Lower lobe of right lung (tissue), 2 donors: ENCODE results near the gene DIPK2A. TPM values are rescaled to one million over a fixed set of nuclear protein-coding genes. Genes with fewer than 3 reads are reported as not detected.

Experiments
- ATAC-seq, 2 donors: fragments of 200-7000 bp; cut with Tn5 transposase; one replicate each; pipeline ENCODE4 v1.9.1; 2020 to 2022; ENCODE audit warnings: mild to moderate bottlenecking in 2 of 2, moderate library complexity in 2 of 2
- DNase-seq: peaks from one replicate; pipeline ENCODE4 v3.0.0-alpha.2; 2020
- H3K27ac ChIP-seq: fragments of 200-600 bp; one replicate; pipeline ENCODE4 v1.8.0; 2022
- H3K27me3 ChIP-seq: fragments of 200-600 bp; one replicate; pipeline ENCODE4 v1.8.0; 2022; ENCODE audit warnings: low read depth
- H3K36me3 ChIP-seq: fragments of 200-600 bp; one replicate; pipeline ENCODE4 v1.8.0; 2022; ENCODE audit warnings: mild to moderate bottlenecking
- H3K4me1 ChIP-seq: fragments of 200-600 bp; one replicate; pipeline ENCODE4 v1.8.0; 2022
- H3K4me3 ChIP-seq: fragments of 200-600 bp; one replicate; pipeline ENCODE4 v1.8.0; 2022; ENCODE audit warnings: mild to moderate bottlenecking
- H3K9me3 ChIP-seq: fragments of 200-600 bp; one replicate; pipeline ENCODE4 v1.8.0; 2022
- intact Hi-C: fragments of 100-400 bp; cut with DNase I; formaldehyde crosslinking; loops from one replicate; pipeline ENCODE4 v1.11.0; 2022
- total RNA-seq: library from RNA; stranded (reverse); fragmentation: NEBNext Ultra II Directional; extraction: Animal tissue kit (Norgen Biotek cat#: 25700); gene quantifications from one replicate; pipeline ENCODE4 v1.2.1, GENCODE V29; 2021
- TF ChIP-seq, protein P1 (sequence below): fragments of 200-600 bp; IDR thresholded peaks from one replicate; pipeline ENCODE4 v1.8.0; 2022; ENCODE audit warnings: antibody characterized with exemption, mild to moderate bottlenecking
- donor health status: DM: no; HTN: yes; CAD: no; lungs with severe emphysema.

The DIPK2A gene
- total RNA-seq, 1 donor from 2014 or later, result 22.4 TPM

DNA sequence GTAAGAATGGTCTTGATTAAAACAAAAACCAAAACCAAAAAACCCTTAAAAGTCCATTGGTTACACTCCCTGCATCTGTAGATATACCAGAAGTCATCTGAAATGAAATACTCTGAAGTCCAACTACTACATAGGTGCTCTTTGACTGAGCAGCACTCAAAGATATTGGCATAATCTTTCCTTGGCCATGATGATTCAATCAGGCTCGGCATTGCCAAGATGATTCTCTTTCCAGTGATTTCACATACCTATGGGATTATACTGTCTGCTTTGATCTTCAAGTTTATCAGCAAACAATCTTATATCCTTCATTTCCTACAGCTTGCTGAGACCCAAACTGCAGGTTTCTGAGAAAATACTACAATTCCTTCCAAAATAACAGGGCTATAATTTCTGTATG is 35.9 kb upstream of the DIPK2A start:
- Histone ChIP-seq H3K36me3 (no peaks in the 10 kb centered on the region), H3K4me1 (no peaks in the 10 kb centered on the region), H3K27ac (no peak overlapping the region), H3K9me3 (no peaks in the 10 kb centered on the region), H3K4me3 (no peak overlapping the region), H3K27me3 (no peaks in the 10 kb centered on the region)
- intact Hi-C loops, result no loop called here
- DNase-seq (no peak), ATAC-seq (no peak)
- TF ChIP-seq, protein P1, sequence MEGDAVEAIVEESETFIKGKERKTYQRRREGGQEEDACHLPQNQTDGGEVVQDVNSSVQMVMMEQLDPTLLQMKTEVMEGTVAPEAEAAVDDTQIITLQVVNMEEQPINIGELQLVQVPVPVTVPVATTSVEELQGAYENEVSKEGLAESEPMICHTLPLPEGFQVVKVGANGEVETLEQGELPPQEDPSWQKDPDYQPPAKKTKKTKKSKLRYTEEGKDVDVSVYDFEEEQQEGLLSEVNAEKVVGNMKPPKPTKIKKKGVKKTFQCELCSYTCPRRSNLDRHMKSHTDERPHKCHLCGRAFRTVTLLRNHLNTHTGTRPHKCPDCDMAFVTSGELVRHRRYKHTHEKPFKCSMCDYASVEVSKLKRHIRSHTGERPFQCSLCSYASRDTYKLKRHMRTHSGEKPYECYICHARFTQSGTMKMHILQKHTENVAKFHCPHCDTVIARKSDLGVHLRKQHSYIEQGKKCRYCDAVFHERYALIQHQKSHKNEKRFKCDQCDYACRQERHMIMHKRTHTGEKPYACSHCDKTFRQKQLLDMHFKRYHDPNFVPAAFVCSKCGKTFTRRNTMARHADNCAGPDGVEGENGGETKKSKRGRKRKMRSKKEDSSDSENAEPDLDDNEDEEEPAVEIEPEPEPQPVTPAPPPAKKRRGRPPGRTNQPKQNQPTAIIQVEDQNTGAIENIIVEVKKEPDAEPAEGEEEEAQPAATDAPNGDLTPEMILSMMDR, result no peak

DNA sequence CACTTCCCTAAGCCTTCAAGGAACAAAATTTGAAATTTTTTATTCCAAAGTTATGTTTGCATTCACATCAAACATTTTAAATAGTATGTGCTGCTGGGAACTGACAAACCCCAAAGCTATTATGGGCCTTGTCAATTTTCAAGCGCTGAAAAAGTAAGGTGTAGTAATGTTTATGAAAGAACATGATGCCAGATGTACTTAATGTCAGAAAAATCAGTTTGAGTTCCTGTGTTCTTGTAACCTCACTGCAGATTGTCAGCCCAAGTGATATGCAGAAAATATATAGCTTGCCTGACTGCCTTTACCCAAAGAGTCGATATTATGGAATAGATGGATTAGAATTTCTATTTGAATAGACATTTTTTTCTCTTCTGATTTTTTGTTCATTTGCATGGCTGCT is 20.8 kb upstream of the DIPK2A start:
- Histone ChIP-seq H3K27ac (no peak overlapping the region), H3K9me3 (no peaks in the 10 kb centered on the region), H3K27me3 (no peaks in the 10 kb centered on the region), H3K4me1 (no peaks in the 10 kb centered on the region), H3K4me3 (no peak overlapping the region), H3K36me3 (no peaks in the 10 kb centered on the region)
- intact Hi-C loops, result no loop called here
- TF ChIP-seq, protein P1, result no peak
- DNase-seq, result no peak
- no peak for ATAC-seq

DNA sequence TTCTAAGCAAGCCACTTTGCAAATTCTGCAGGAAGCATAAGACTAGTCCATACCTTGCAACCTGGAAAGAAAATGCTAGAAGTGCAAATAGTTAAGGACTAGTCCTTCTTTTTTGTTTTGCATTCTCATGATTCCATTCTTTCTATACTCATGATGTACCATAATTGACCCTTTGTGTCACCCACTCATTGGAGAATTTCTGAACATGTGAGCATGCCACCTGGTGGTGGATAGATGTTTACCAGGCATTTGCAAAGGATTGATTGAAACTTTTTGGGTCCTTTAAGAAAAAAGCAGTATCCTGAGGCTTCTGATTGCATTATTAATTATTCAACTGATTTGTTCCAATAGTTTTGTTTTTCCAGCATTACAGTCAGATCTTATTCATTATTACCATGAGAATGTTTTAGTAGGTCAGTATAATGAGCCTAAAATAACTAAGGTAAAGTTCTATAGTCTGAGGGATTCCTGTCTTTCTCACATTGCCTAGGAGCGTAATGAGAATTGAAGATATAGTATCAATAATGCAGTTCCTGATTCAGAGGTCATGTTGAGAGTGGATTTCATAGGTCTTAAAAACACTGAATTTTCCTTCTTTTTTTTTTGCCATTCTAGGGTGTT is 20.2 kb upstream of the DIPK2A start:
- H3K27ac ChIP-seq, result no peak overlapping the region
- TF ChIP-seq, protein P1, result peak; percentile 72
- ATAC-seq (no peak), DNase-seq (no peak)
- H3K36me3 ChIP-seq, result no peaks in the 10 kb centered on the region
- intact Hi-C loops, result no loop called here
- no peaks in the 10 kb centered on the region for H3K4me1 ChIP-seq
- no peak overlapping the region for H3K4me3 ChIP-seq
- H3K27me3 ChIP-seq, result no peaks in the 10 kb centered on the region
- H3K9me3 ChIP-seq, result no peaks in the 10 kb centered on the region

DNA sequence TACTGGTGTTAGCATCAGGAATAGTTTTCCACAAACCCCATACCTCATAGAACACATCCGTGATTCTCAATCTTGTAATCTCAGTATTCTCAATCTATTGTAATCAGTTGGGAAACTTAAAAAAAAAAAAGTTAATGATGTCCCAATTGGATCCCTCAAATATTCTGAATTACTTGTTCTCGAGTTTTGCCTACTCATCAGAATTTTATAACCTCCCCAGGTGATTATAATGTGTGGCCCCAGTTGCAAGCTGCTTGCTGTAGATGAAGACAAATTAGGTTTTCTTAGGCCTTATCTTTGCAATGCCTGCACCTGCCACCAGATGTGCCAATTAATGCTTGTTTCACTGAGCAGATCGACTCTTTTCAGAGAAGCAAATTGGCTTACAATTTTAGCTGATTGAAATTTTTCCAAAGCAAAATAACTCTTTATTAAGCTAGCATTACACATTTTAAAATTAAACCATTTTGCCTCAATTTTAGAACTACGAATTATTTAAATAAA is 19.0 kb upstream of the DIPK2A start:
- H3K27ac ChIP-seq, result no peak overlapping the region
- ATAC-seq (no peak), DNase-seq (no peak)
- H3K9me3 ChIP-seq, result no peaks in the 10 kb centered on the region
- H3K4me3 ChIP-seq, result no peak overlapping the region
- intact Hi-C loops, result no loop called here
- no peaks in the 10 kb centered on the region for H3K27me3 ChIP-seq
- no peaks in the 10 kb centered on the region for H3K4me1 ChIP-seq
- TF ChIP-seq, protein P1, result no peak
- H3K36me3 ChIP-seq, result no peaks in the 10 kb centered on the region

DNA sequence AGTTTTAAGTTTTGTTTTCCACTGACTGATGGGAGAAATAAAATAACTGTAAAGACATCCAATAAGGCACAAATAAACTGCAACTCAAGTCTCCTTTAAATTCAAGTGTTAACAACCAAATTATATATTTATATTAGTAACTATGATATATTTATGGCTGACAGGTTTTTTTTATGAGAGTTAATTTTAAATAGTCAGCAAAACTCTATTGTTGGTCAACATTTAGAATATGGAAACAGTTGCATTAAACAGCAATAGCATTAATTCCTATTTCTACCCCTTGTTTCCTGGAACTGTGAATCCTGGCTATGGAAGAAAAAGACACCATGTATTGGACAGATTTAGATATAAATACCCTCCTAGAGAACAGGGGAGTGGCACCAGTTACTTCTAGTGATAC is 16.5 kb upstream of the DIPK2A start:
- H3K4me3 ChIP-seq, result no peak overlapping the region
- DNase-seq (no peak), ATAC-seq (no peak)
- no peaks in the 10 kb centered on the region for H3K27me3 ChIP-seq
- no peaks in the 10 kb centered on the region for H3K36me3 ChIP-seq
- no peaks in the 10 kb centered on the region for H3K9me3 ChIP-seq
- no peak overlapping the region for H3K27ac ChIP-seq
- no peaks in the 10 kb centered on the region for H3K4me1 ChIP-seq
- TF ChIP-seq, protein P1, result no peak
- intact Hi-C loops, result no loop called here
